Ascending aorta (tissue), 2 donors: ENCODE data around the gene LACRT. TPM values are rescaled to one million over a fixed set of nuclear protein-coding genes. Genes with fewer than 3 reads are reported as not detected.
"Not testable (repeated sequence)": the region's sequence is repeated elsewhere in the genome, so short reads cannot be mapped to it uniquely, and the experiment has no call there.

ENCODE experiments used
- DNase-seq, 2 donors: peaks; one replicate each; pipeline ENCODE4 v3.0.0-alpha.2; 2019; ENCODE audit warnings: low spot score in 2 of 2
- H3K27ac ChIP-seq, 2 donors: fragments of 200-600 bp; sonication (generic); one replicate each; pipeline ENCODE4 v1.5.1; 2016 to 2017; ENCODE audit warnings: mild to moderate bottlenecking in 1 of 2
- H3K27me3 ChIP-seq: fragments of 200-600 bp; sonication (generic); one replicate; pipeline ENCODE4 v1.5.1; 2017
- H3K36me3 ChIP-seq, 2 donors: fragments of 200-600 bp; sonication (generic); one replicate each; pipeline ENCODE4 v1.5.1; 2016
- H3K4me1 ChIP-seq, 2 donors: fragments of 200-600 bp; sonication (generic); one replicate each; pipeline ENCODE4 v1.5.1; 2016 to 2017; ENCODE audit warnings: mild to moderate bottlenecking in 1 of 2
- H3K4me3 ChIP-seq, 2 donors: fragments of 200-600 bp; sonication (generic); one replicate each; pipeline ENCODE4 v1.5.1; 2016 to 2017; ENCODE audit warnings: mild to moderate bottlenecking in 1 of 2
- H3K9me3 ChIP-seq, 2 donors: fragments of 200-600 bp; sonication (generic); one replicate each; pipeline ENCODE4 v1.5.1; 2016
- CTCF ChIP-seq, 3 experiments: fragments of 200-600 bp in 2 of 3; fragments of 450-650 bp in 1 of 3; sonication (generic) in 2 of 3; IDR thresholded peaks; one replicate each; pipeline ENCODE4 v1.5.1; 2016 to 2019; ENCODE audit warnings: antibody characterized with exemption in 3 of 3, mild to moderate bottlenecking in 1 of 3, moderate library complexity in 1 of 3
- intact Hi-C: fragments of 100-400 bp; cut with DNase I; formaldehyde crosslinking; loops from one replicate; pipeline ENCODE4 v1.15.1; 2023
- total RNA-seq: library from RNA; depleted of rRNA; stranded (reverse); fragments of >200 nt; gene quantifications from one replicate; pipeline ENCODE4 v1.1.0, GENCODE V29; 2016

LACRT gene
- total RNA-seq, 1 donor from 2014 or later = not detected

DNA sequence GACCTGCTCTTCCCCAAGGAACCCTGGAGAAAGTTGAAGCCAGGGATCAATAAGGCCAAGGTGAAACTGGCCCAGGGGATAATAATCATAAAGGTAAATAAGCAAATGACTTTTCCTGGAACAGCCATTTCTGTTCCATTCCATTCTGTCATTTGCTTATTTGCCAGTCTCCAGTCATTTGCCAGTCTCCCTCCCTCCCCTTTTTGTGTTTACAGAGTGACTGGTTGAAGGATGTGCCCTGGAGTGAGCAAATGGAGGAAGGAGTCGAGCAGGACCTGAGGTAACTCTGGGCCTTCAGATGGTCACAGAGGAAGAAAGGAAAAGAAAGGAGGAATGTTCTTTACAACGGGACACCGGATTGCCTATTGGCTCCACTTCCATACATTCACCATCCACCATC lies 31.3 kb upstream of the LACRT start:
- H3K4me1 ChIP-seq = no peaks in the 10 kb centered on the region
- no peak overlapping the region for H3K4me3 ChIP-seq
- intact Hi-C loops = no loop called here
- no peak for DNase-seq
- no peak overlapping the region for H3K27ac ChIP-seq
- no peaks in the 10 kb centered on the region for H3K9me3 ChIP-seq
- H3K27me3 ChIP-seq = no peaks in the 10 kb centered on the region
- no peaks in the 10 kb centered on the region for H3K36me3 ChIP-seq
- TF ChIP-seq CTCF (IDR thresholded peaks at IDR 0.05) = no peak

DNA sequence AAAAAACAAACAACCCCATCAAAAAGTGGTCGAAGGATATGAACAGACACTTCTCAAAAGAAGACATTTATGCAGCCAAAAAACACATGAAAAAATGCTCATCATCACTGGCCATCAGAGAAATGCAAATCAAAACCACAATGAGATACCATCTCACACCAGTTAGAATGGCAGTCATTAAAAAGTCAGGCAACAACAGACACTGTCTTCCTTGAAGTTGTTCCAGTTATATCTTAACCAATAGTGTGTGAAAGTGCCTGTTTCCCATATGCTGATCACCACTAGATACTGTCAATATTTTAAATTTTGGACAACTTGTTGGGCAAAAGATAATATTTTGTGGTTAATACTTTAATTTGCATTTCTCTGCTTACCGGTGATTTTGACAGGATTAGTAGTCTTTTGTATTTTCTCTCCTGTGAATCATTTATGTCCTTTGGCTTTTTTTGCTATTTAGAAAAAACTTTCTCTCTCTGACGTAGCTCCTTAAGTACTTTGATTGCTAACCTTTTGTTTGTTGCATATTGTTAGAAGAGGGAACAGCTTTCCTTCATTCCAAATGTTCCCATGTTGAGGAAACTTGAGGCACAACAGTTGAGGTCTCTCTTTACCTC lies 30.4 kb upstream of the LACRT start:
- H3K4me1 ChIP-seq, H3K27ac ChIP-seq, H3K9me3 ChIP-seq, H3K27me3 ChIP-seq, H3K36me3 ChIP-seq, DNase-seq, H3K4me3 ChIP-seq, intact Hi-C loops: not testable (repeated sequence)

- Histone ChIP-seq H3K27ac (no peak overlapping the region), H3K9me3 (no peaks in the 10 kb centered on the region), H3K4me3 (no peak overlapping the region), H3K4me1 (no peaks in the 10 kb centered on the region), H3K27me3 (no peaks in the 10 kb centered on the region), H3K36me3 (no peaks in the 10 kb centered on the region)
- no peak for DNase-seq
- intact Hi-C loops = no loop called here
- no peak for TF ChIP-seq CTCF (IDR thresholded peaks at IDR 0.05)
Observed at GRCh38 chr12:54663603-54664002, 28.9 kb upstream of the LACRT start.

GRCh38 chr12:54662026-54662425 lies 27.3 kb upstream of the LACRT start:
- intact Hi-C loops = no loop called here

DNA sequence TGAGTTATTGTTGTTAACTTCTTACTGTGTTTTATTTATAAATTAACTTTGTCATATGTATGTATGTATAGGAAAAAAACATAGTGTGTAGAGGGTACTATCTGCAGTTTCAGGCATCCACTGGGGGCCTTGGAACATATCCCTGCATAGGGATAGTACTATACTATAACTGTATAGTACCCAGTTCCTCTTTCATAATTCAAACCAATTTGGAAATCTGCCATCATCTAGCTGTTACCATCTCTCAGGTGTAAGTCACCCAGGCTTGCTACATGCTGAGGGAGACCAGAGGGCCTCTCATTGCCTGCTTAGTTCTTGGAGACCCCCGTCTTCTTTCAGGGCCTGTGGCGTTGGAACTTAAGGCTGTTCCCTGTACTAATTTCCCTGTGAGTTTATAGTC lies 26.4 kb upstream of the LACRT start:
- no peak overlapping the region for H3K4me3 ChIP-seq
- DNase-seq = no peak

More at GRCh38 chr12:54662026-54662425, 27.3 kb upstream of the LACRT start:
- Histone ChIP-seq H3K4me1 (no peaks in the 10 kb centered on the region), H3K9me3 (no peaks in the 10 kb centered on the region), H3K27ac (no peak overlapping the region), H3K36me3 (no peaks in the 10 kb centered on the region), H3K4me3 (no peak overlapping the region), H3K27me3 (no peaks in the 10 kb centered on the region)
- TF ChIP-seq CTCF (IDR thresholded peaks at IDR 0.05) = no peak
- no peak for DNase-seq

More for the DNA sequence above, 26.4 kb upstream of the LACRT start:
- Histone ChIP-seq H3K36me3 (no peaks in the 10 kb centered on the region), H3K27ac (no peak overlapping the region), H3K27me3 (no peaks in the 10 kb centered on the region), H3K9me3 (no peaks in the 10 kb centered on the region), H3K4me1 (no peaks in the 10 kb centered on the region)
- intact Hi-C loops = no loop called here
- TF ChIP-seq CTCF (IDR thresholded peaks at IDR 0.05) = no peak
